Mesenchymal stem cell (in vitro differentiated cells and primary cell): ENCODE data around the gene LRRTM4.
A peak's percentile ranks its signal among the peaks of the same experiment; 100 is the strongest.

Source experiments
- DNase-seq: peaks from one replicate; pipeline ENCODE4 v3.0.0-alpha.2; 2013
- H2AFZ ChIP-seq: one replicate; pipeline ENCODE4 v1.6.1; 2013; ENCODE audit warnings: low read depth, mild to moderate bottlenecking, control low read depth, inconsistent platforms, low read length, moderate library complexity
- H2AK5ac ChIP-seq: 2 replicates; pipeline ENCODE4 v1.6.1; 2013; ENCODE audit warnings: low read length, moderate library complexity, mild to moderate bottlenecking, inconsistent platforms; ENCODE audit not compliant: severe bottlenecking
- H2BK120ac ChIP-seq: one replicate; pipeline ENCODE4 v1.6.1; 2013; ENCODE audit warnings: low read depth, mild to moderate bottlenecking, inconsistent platforms, low read length, moderate library complexity
- H2BK12ac ChIP-seq, 2 experiments: one replicate each; pipeline ENCODE4 v1.6.1; 2013; ENCODE audit warnings: inconsistent platforms in 2 of 2, low read length in 2 of 2, mild to moderate bottlenecking in 2 of 2, moderate library complexity in 2 of 2, control low read depth in 1 of 2
- H2BK15ac ChIP-seq: one replicate; pipeline ENCODE4 v1.6.1; 2013; ENCODE audit warnings: mild to moderate bottlenecking, low read depth, inconsistent platforms; ENCODE audit not compliant: poor library complexity, severe bottlenecking
- H2BK5ac ChIP-seq: 2 replicates; pipeline ENCODE4 v1.6.1; 2013; ENCODE audit warnings: low read depth, mild to moderate bottlenecking, low read length, control low read depth, inconsistent platforms; ENCODE audit not compliant: poor library complexity, severe bottlenecking
- H3K14ac ChIP-seq, 2 experiments: one replicate each; pipeline ENCODE4 v1.6.1; 2013; ENCODE audit warnings: inconsistent platforms in 2 of 2, low read length in 2 of 2, control low read depth in 1 of 2, mild to moderate bottlenecking in 1 of 2, moderate library complexity in 1 of 2
- H3K18ac ChIP-seq, 2 experiments: one replicate each; pipeline ENCODE4 v1.6.1; 2013; ENCODE audit warnings: inconsistent platforms in 2 of 2, low read length in 2 of 2, control low read depth in 1 of 2, low read depth in 1 of 2, mild to moderate bottlenecking in 1 of 2
- H3K23ac ChIP-seq, 2 experiments: one replicate each; pipeline ENCODE4 v1.6.1; 2013; ENCODE audit warnings: inconsistent platforms in 2 of 2, low read length in 2 of 2, mild to moderate bottlenecking in 2 of 2, moderate library complexity in 2 of 2, control low read depth in 1 of 2
- H3K27ac ChIP-seq: 2 replicates; pipeline ENCODE4 v1.5.1; 2013; ENCODE audit warnings: mild to moderate bottlenecking, moderate library complexity, low read length, control low read depth, inconsistent platforms; ENCODE audit not compliant: poor library complexity, severe bottlenecking
- H3K27me3 ChIP-seq, 2 experiments: 2 replicates each; pipeline versions ENCODE4 v1.6.1 to v1.7.0; 2013; ENCODE audit warnings: low read length in 2 of 2, mild to moderate bottlenecking in 2 of 2, moderate library complexity in 2 of 2, control low read depth in 1 of 2, inconsistent platforms in 1 of 2; ENCODE audit not compliant: control insufficient read depth in 1 of 2, insufficient read depth in 1 of 2
- H3K36me3 ChIP-seq, 2 experiments: 2 replicates each; pipeline versions ENCODE4 v1.6.1 to v1.7.0; 2013; ENCODE audit warnings: low read length in 2 of 2, control low read depth in 1 of 2, inconsistent platforms in 1 of 2, low read depth in 1 of 2, mild to moderate bottlenecking in 1 of 2; ENCODE audit not compliant: insufficient read depth in 2 of 2, control insufficient read depth in 1 of 2
- H3K4ac ChIP-seq, 2 experiments: one replicate each; pipeline ENCODE4 v1.6.1; 2013; ENCODE audit warnings: inconsistent platforms in 2 of 2, low read length in 2 of 2, mild to moderate bottlenecking in 2 of 2, moderate library complexity in 2 of 2, control low read depth in 1 of 2, low read depth in 1 of 2
- H3K4me1 ChIP-seq: 2 replicates; pipeline ENCODE4 v1.6.1; 2013; ENCODE audit warnings: low read depth, low read length, control low read depth; ENCODE audit not compliant: control insufficient read depth, insufficient read depth
- H3K4me2 ChIP-seq: 2 replicates; pipeline ENCODE4 v1.6.1; 2013; ENCODE audit warnings: low read length, mild to moderate bottlenecking, inconsistent platforms; ENCODE audit not compliant: poor library complexity, severe bottlenecking
- H3K4me3 ChIP-seq, 2 experiments: 2 replicates each; pipeline versions ENCODE4 v1.5.1 to v1.7.0; 2013; ENCODE audit warnings: low read length in 2 of 2, mild to moderate bottlenecking in 2 of 2, control low read depth in 1 of 2, low read depth in 1 of 2; ENCODE audit not compliant: insufficient read depth in 1 of 2
- H3K79me1 ChIP-seq: replicated peaks from 2 replicates; pipeline ENCODE4 v1.6.1; 2013; ENCODE audit warnings: mild to moderate bottlenecking, control low read depth, low read length, inconsistent platforms; ENCODE audit not compliant: poor library complexity, severe bottlenecking
- H3K9ac ChIP-seq: 2 replicates; pipeline ENCODE4 v1.7.0; 2013; ENCODE audit warnings: mild to moderate bottlenecking, low read length, moderate library complexity
- H3K9me3 ChIP-seq: 2 replicates; pipeline ENCODE4 v1.7.0; 2013; ENCODE audit warnings: mild to moderate bottlenecking, low read length; ENCODE audit not compliant: control insufficient read depth
- H4K8ac ChIP-seq: one replicate; pipeline ENCODE4 v1.6.1; 2013; ENCODE audit warnings: inconsistent platforms, mild to moderate bottlenecking, low read length, moderate library complexity
- H4K91ac ChIP-seq: one replicate; pipeline ENCODE4 v1.6.1; 2013; ENCODE audit warnings: mild to moderate bottlenecking, low read length, inconsistent platforms
- WGBS: methylation state at CpG from one replicate; pipeline ENCODE4 v1.1.7; 2013; ENCODE audit warnings: mixed read lengths; 5-methylcytosine and 5-hydroxymethylcytosine counted together

Gene LRRTM4

GRCh38 chr2:77232909-77233425 lies 289.2 kb downstream of the LRRTM4 start:
- no peak overlapping the region for H3K14ac ChIP-seq
- H2BK12ac ChIP-seq = no peak overlapping the region
- DNase-seq = peak; percentile 10
- H4K91ac ChIP-seq = no peak overlapping the region
- no peaks in the 10 kb centered on the region for H3K27me3 ChIP-seq
- H3K4ac ChIP-seq = no peak overlapping the region
- H3K4me3 ChIP-seq = no peak overlapping the region
- H2BK5ac ChIP-seq = no peak overlapping the region
- H2AK5ac ChIP-seq = no peak overlapping the region
- no peak overlapping the region for H2AFZ ChIP-seq
- no peak overlapping the region for H3K18ac ChIP-seq
- H3K23ac ChIP-seq = no peak overlapping the region
- no peak overlapping the region for H2BK15ac ChIP-seq
- H2BK120ac ChIP-seq = no peak overlapping the region
- no peaks in the 10 kb centered on the region for H3K36me3 ChIP-seq
- H3K27ac ChIP-seq = no peak overlapping the region
- H4K8ac ChIP-seq = no peak overlapping the region
- no peaks in the 10 kb centered on the region for H3K4me1 ChIP-seq
- no peaks in the 10 kb centered on the region for H3K79me1 ChIP-seq
- no peak overlapping the region for H3K9ac ChIP-seq
- H3K9me3 ChIP-seq = no peaks in the 10 kb centered on the region
- no peak overlapping the region for H3K4me2 ChIP-seq

DNA sequence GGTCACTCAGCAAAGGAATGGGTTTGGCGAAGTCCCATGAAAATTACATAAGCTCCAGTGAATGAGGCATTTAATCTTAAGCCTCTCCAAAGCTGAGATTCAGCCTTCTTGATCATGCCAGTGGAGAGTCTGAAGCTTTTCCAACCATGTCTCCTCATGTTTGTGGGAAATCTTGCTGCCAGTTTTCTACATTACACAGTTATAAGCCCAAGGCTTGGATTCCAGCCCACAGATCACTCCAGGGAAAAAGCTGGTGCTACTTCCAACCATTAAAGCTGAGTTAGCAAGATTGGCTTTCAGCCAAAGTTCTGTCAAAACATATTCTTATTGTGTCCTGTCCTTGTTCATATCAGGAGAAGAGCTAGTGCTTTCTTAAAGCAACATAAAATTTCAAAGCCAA lies 293.8 kb downstream of the LRRTM4 start:
- Histone ChIP-seq H2BK120ac (no peak overlapping the region), H2AFZ (no peak overlapping the region), H4K91ac (no peak overlapping the region), H2BK5ac (no peak overlapping the region), H3K4me3 (no peak overlapping the region), H3K27me3 (no peaks in the 10 kb centered on the region), H3K4me2 (no peak overlapping the region), H3K4ac (no peak overlapping the region), H3K18ac (no peak overlapping the region), H3K9ac (no peak overlapping the region), H3K36me3 (no peaks in the 10 kb centered on the region), H3K79me1 (no peaks in the 10 kb centered on the region), H3K27ac (no peak overlapping the region), H2BK12ac (no peak overlapping the region), H3K23ac (no peak overlapping the region), H4K8ac (no peak overlapping the region), H3K14ac (no peak overlapping the region), H3K4me1 (no peaks in the 10 kb centered on the region), H3K9me3 (no peaks in the 10 kb centered on the region), H2AK5ac (no peak overlapping the region), H2BK15ac (no peak overlapping the region)
- 95% methylated on average over 1 of the region's 1 CpG for WGBS
- peak; percentile 9 for DNase-seq

DNA sequence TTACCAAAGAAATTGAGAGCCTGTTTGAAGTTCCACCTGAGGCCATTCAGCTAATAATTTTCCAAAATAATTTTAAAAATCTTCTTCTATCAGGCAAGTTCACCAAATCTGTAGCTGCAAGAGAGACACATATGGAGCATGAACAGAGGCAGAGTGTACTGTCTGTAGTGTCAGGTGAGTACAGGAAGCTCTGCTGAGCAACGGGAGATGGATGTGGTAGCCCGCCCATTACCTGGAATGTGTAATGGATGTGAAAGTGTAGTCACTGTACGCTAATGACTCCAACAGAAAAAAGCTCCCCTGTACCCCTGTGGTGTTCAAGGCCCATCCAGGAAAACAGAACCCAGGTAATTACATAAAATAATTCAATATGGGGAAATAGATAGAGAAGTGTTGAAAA lies 311.5 kb downstream of the LRRTM4 start:
- H3K4me2 ChIP-seq = no peak overlapping the region
- no peak overlapping the region for H2AFZ ChIP-seq

DNA sequence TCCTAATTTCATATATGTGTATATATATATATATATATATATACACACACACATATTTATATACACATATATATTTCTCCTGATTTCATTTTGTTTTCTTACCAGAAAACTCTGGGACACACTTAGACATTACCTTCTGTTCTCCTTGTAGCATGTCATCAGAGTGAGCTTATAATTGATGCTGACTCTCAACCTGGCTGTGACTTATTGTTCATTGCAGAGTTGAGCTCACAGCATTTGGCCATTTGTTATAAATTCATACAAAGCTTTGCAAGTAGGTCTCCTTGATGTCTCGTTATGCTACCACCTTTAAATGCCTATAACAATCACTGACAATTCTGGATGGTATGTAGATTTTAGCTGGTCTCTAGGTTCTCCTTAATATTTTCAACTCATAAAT lies 314.8 kb downstream of the LRRTM4 start:
- Histone ChIP-seq H3K4me2 (no peak overlapping the region), H2AK5ac (no peak overlapping the region), H3K79me1 (no peaks in the 10 kb centered on the region), H2BK5ac (no peak overlapping the region), H3K27me3 (no peaks in the 10 kb centered on the region), H2BK120ac (no peak overlapping the region), H4K8ac (no peak overlapping the region), H3K18ac (no peak overlapping the region), H3K14ac (no peak overlapping the region), H2AFZ (no peak overlapping the region), H3K4me1 (no peaks in the 10 kb centered on the region), H4K91ac (no peak overlapping the region), H3K4ac (no peak overlapping the region), H3K9ac (no peak overlapping the region), H3K9me3 (peaks cover 3% of the 10 kb centered on the region), H3K27ac (no peak overlapping the region), H3K4me3 (no peak overlapping the region), H2BK15ac (no peak overlapping the region), H3K23ac (no peak overlapping the region), H3K36me3 (no peaks in the 10 kb centered on the region), H2BK12ac (no peak overlapping the region)
- no peak for DNase-seq
- WGBS = no CpG with 5 or more reads among the region's 1 CpG

More for the DNA sequence above, 311.5 kb downstream of the LRRTM4 start:
- H4K91ac ChIP-seq = no peak overlapping the region
- no peak overlapping the region for H2BK12ac ChIP-seq
- H3K27ac ChIP-seq = no peak overlapping the region
- no peak overlapping the region for H3K23ac ChIP-seq
- no peaks in the 10 kb centered on the region for H3K4me1 ChIP-seq
- H2BK15ac ChIP-seq = no peak overlapping the region
- H3K79me1 ChIP-seq = no peaks in the 10 kb centered on the region
- no peak for DNase-seq
- no peaks in the 10 kb centered on the region for H3K27me3 ChIP-seq
- H3K14ac ChIP-seq = no peak overlapping the region
- H2BK5ac ChIP-seq = no peak overlapping the region
- H4K8ac ChIP-seq = no peak overlapping the region
- WGBS = 75% methylated on average over 2 of the region's 3 CpGs
- no peak overlapping the region for H2AK5ac ChIP-seq
- H3K9me3 ChIP-seq = peaks cover under 1% of the 10 kb centered on the region
- H3K9ac ChIP-seq = no peak overlapping the region
- no peak overlapping the region for H3K4ac ChIP-seq
- no peak overlapping the region for H3K4me3 ChIP-seq
- no peak overlapping the region for H2BK120ac ChIP-seq
- H3K18ac ChIP-seq = no peak overlapping the region
- H3K36me3 ChIP-seq = no peaks in the 10 kb centered on the region
